Kidney glomerular epithelial cell (primary cell): ENCODE data around the gene HTR4.

Experiments used
- DNase-seq: peaks from one replicate; lab custom pipeline; 2025; lab: John Stamatoyannopoulos, UW

The HTR4 gene

DNA sequence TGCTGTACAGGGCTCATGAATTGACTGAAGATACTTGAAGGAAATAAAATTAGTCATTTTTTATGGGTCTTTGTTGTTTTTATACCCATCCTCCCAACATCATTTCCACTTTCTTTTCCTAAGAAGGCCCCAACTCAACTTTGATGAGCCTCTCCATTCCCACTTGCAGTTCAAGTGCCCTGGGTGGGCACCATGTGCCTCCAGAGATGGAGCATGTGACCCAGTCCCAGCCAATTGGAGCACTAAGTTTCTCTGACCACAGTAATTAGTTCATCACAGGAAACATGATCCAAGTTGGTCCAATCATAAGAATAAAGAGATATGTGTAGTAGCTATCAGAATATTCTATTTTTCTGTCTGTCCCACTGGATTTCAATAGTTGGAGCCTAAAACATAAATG lies 46.9 kb downstream of the HTR4 start:
- DNase-seq, result no peak

GRCh38 chr5:148606296-148606695 lies 48.0 kb downstream of the HTR4 start:
- no peak for DNase-seq

- DNase-seq, result no peak
Observed at GRCh38 chr5:148599187-148599586, 55.1 kb downstream of the HTR4 start.

- no peak for DNase-seq
Observed at GRCh38 chr5:148595697-148596096, 58.6 kb downstream of the HTR4 start.

GRCh38 chr5:148586796-148587195 lies 67.5 kb downstream of the HTR4 start:
- no peak for DNase-seq

GRCh38 chr5:148585988-148586387 lies 68.3 kb downstream of the HTR4 start:
- DNase-seq, result no peak

GRCh38 chr5:148584103-148584502 lies 70.2 kb downstream of the HTR4 start:
- DNase-seq, result no peak

- DNase-seq, result no peak
Observed at GRCh38 chr5:148583421-148583965, 70.8 kb downstream of the HTR4 start.

- no peak for DNase-seq
Observed at GRCh38 chr5:148574167-148574566, 80.2 kb downstream of the HTR4 start.

DNA sequence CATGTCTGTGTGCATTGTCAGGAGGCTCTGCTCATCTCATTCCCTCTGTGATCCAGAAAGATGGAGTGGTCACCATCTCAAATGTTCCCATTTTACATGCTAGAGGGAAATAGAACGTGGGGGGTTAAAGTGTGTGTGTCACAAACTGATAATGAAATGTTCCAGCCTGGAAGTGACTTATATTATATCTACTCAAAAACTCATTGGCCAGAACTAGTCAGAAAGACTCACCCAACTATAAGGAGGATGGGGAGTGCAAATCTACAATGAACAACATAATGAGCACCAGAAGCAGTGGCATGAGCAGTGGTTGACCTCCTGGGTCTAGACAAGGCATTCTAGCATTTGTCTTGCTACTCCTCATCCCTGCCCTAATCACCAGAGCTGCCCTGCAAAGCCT lies 81.0 kb downstream of the HTR4 start:
- DNase-seq, result no peak

DNA sequence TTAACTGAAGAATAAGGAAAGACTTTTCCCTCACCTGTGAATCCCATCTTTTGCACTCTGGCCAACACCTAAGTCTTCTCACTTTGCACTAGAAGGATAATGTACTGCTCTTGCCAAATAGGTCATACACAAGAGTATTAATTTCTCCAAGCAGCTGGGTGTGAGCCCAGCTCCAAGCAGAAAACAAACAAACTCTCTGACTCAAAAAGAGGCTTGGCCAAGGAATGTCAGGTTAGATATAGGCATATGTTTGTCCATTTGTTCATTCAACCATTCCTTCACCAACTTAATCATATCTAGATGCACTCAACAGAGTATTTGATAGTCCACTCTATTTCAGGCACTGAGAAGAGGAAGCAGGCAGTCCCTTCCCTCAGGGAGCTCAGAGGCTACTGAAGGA lies 84.4 kb downstream of the HTR4 start:
- no peak for DNase-seq

DNA sequence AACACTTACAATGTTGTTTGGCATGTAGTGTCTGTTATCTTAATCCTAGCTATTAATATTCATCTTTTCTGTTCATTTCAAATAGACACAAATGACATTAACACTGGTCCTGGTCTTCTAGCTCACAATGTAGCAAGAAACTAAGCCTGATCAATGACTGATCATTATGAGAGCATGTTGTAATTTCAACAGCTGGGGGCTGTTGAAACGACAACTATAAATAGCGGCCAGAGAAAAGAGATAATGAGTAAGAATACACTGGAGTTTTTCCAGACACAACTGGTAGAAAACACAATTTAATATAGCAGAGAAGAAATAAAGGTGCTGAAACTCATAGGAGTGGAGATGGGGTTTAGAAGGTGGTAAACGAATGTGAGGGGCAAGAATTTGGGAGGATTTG lies 89.2 kb downstream of the HTR4 start:
- no peak for DNase-seq

DNA sequence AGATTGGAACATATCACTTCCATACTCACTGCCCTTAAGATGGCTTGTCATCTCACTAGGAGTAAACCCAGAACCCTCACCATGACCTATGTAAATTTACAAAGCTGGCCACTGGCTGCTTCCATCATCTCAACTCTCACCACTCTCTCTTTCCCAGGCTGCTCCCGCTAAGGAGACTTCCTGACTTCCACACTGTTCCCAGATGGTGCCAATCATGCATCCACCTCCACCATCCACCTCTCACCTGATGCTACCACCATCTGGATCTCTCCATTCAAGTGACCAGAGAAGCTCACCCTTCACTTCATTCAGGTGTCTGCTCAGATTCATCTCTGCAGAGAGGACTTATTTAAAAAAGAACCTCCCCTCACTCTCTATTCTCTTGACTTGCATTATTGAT lies 91.3 kb downstream of the HTR4 start:
- DNase-seq, result no peak

DNA sequence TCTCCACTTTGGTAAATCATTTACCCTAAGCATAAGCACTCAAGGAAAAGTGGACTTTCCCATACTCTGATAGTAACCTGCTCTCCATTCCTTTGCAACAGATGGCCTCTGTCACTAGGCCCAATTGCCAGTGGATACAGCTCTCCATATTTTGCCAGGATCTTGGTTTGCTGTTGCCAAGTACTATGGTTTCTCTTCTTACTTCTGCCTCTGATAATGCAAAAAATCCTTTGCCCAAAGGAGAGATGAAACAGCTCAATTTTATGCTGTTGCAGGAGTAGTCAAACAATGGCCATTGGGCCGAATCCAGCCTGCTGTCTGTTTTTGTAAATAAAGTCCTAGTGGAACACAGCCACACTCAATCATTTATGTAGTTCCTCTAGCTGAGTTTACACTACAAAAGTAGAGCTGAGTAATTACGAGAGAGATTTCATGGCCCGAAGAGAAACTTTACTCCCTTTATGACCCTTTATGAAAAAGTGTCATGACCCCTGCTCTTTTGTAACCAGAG lies 92.5 kb downstream of the HTR4 start:
- DNase-seq, result no peak

GRCh38 chr5:148559461-148559860 lies 94.9 kb downstream of the HTR4 start:
- no peak for DNase-seq

- no peak for DNase-seq
Observed at GRCh38 chr5:148558892-148559291, 95.4 kb downstream of the HTR4 start.

DNA sequence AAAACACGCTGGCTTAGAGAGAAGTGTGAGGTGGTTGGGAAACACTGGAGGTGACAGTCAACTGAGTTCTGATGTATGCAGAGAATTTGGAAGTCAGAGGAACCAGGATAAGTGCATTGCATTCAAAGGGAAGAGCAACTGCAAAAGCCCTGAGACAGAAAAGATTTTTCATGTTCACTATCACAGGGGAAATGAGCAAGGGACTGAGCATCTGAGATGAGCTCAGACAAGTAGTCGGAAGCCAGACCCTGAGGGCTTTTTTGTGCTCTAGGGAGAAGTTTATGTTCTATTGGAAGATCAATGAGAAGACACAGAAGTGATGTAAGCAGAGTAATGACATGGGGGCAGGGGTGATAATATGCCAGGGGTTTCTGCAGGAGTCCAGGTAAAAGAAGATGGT lies 97.5 kb downstream of the HTR4 start:
- DNase-seq, result no peak

- no peak for DNase-seq
Observed at GRCh38 chr5:148554621-148555020, 99.7 kb downstream of the HTR4 start.

- DNase-seq, result no peak
Observed at GRCh38 chr5:148543727-148544126, 110.6 kb downstream of the HTR4 start.

DNA sequence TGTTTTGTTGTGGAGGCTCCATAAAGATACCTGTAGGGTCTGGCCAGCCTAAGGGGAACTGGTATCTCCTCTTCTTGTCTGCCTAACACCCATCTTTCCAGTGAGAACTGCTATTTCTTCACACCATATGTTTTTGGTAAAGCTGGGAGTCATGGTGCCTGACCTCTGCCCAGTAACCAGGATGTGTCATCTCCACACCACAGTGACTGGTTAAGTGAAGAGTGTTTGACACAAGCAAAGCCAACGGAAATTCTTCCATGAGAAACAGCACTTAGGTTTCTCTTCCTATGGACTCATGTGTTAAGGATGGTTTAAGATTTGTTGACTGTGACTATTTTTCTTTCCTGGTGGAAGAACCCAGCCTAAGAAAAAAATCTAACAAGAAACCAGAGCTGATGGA lies 111.5 kb downstream of the HTR4 start:
- DNase-seq, result no peak

DNA sequence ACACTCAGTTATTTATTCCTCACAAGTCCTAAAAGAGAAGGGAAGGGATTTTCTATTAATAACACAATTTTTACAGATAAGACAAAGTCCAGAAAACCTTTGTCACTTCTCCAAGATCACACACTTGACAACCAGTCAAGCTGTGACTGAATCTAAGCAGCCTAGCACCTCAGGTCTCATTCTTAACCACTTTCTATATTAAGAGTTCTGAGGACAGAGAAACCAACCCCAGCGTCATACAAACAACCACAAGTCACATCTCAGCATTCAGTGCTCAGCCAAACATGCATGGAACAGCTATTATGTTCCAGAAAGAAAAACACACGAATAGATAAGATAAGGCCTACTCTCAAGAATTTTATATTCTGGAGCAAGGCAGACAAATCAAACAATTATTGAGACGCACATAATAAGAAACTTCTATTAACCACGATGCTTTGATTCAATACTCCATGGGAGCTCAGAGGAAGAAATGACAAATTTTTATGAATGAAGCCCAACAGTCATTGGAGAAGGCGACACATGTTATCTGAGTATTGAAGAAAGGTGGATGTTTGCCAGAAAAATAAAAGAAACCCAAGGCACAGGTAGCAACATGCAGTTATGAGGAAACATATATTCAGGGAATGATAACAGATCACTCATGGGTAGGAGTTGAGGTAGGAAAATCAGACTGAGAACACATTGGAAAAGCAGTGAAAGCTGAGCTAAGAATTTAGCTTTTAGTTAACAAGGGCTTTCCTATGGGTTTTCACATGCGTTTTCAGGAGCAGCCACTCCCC lies 113.1 kb downstream of the HTR4 start:
- no peak for DNase-seq

GRCh38 chr5:148540647-148541046 lies 113.7 kb downstream of the HTR4 start:
- DNase-seq, result no peak

DNA sequence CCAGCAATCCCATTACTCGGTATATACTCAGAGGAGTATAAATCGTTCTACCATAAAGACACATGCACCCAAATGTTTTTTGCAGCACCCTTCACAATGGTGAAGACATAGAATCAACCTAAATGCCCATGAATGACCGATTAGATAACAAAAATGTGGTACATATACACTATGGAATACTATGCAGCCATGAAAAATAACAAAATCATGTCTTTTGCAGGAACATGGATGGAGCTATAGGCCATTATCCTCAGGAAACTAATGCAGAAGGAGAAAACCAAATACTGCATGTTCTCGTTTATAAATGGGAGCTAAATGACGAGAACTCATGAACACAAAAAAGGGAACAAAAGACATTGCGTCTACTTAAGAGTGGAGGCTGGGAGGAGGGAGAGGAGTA lies 114.5 kb downstream of the HTR4 start:
- DNase-seq, result no peak

DNA sequence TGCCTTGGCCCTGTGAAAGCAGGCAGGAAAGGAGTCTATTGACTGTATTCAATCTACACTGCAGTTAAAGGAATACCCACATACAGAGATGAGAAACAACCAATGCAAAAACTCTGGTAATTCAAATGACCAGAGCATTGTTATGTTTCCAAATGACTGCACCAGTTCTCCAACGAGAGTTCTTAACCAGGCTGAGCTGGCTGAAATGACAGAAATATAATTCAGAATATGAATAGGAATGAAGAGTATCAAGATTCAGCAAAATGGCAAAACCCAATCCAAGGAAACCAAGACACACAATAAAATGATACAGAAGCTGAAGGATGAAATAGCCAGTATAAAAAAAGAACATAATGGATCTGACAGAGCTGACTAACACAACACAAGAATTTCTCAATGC lies 119.1 kb downstream of the HTR4 start:
- no peak for DNase-seq
